ENCODE measurements around the gene GABRR1. TPM values are rescaled to one million over a fixed set of nuclear protein-coding genes. Genes with fewer than 3 reads are reported as not detected.
A peak's percentile ranks its signal among the peaks of the same experiment; 100 is the strongest.

The GABRR1 gene
- not detected in 2 replicates for total RNA-seq

DNA sequence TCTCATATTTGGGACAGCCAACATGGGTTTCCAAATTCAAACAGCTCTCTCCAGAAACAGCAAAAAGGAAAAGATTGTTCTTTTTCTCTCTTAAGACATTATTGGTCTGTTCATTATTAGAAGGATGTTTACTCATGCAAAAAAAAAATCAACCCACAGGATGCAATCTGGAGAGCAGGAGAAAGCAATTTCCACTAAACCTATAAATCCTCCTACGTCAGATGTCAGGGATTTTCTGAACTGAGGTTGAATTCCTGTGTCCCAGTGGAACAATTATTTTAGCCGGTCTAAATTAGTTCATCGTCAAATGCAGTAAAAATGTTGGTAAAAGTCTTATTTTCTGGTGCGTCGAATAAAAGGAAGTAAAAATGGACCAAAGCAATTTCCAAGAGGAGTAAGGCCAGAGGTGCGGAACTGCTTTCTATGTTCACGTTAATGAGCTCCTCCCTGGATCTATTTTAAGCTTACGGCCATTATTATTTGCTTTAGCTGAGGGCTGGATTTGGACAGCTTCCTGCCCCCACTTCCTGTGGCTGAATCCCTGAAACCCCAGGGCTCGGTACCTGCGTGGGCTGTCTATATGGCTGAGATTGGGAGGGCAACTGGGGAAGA, at the start of gene GABRR1:
GABRR1 (minus strand) TSS at position 60 of the 612 bp plus-strand sequence; CDS start at position 24, 36 bp downstream.
- no peak for TF ChIP-seq CTCF (IDR thresholded peaks at IDR 0.05; ENCODE audit: insufficient read depth, low read length, severe bottlenecking)
- H3K4me3 ChIP-seq (ENCODE audit: low read depth, low read length): no peak within 1 kb of the TSS
- H3K36me3 ChIP-seq (ENCODE audit: control insufficient read depth, insufficient read depth, low read length): no peaks in the 10 kb centered on the region
- no peak for DNase-seq (ENCODE audit: low read depth)
- H3K27me3 ChIP-seq (ENCODE audit: control insufficient read depth, insufficient read depth, low read length): peaks cover 2% of the 10 kb centered on the region
- no peak for FAIRE-seq

GRCh38 chr6:89264296-89264695, 47.1 kb upstream of the GABRR1 start:
- H3K27me3 ChIP-seq (ENCODE audit: control insufficient read depth, insufficient read depth, low read length): peaks cover 4% of the 10 kb centered on the region
- FAIRE-seq (no peak), DNase-seq (ENCODE audit: low read depth) (no peak)
- no peak overlapping the region for H3K4me3 ChIP-seq (ENCODE audit: low read depth, low read length)
- H3K36me3 ChIP-seq (ENCODE audit: control insufficient read depth, insufficient read depth, low read length): no peaks in the 10 kb centered on the region
- no peak for TF ChIP-seq CTCF (IDR thresholded peaks at IDR 0.05; ENCODE audit: insufficient read depth, low read length, severe bottlenecking)

DNA sequence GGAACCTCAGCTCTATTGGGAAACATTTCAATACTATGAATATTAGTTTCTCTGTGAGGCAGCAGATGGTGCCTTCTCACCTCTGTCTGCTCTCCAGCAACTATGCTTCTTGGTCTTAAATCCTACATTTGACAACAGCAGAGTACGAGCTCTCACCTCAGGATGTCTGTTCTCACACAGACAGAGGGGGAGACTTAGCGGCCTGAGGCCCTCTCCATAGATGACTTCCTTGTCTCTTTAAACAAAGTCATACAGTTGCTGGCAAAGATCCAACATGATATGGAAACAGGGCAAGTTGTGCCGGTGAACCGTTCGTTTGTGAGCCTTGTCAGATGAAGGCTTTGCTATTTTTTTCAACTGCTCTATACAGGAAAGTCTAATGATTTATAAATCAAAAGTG, 43.7 kb upstream of the GABRR1 start:
- no peak for TF ChIP-seq CTCF (IDR thresholded peaks at IDR 0.05; ENCODE audit: insufficient read depth, low read length, severe bottlenecking)
- no peaks in the 10 kb centered on the region for H3K36me3 ChIP-seq (ENCODE audit: control insufficient read depth, insufficient read depth, low read length)
- H3K27me3 ChIP-seq (ENCODE audit: control insufficient read depth, insufficient read depth, low read length): peaks cover 2% of the 10 kb centered on the region
- no peak for DNase-seq (ENCODE audit: low read depth)
- H3K4me3 ChIP-seq (ENCODE audit: low read depth, low read length): no peak overlapping the region
- peak; percentile 83 for FAIRE-seq

GRCh38 chr6:89260310-89260709, 43.2 kb upstream of the GABRR1 start:
- DNase-seq (ENCODE audit: low read depth) (no peak), FAIRE-seq (no peak)
- Histone ChIP-seq H3K36me3 (ENCODE audit: control insufficient read depth, insufficient read depth, low read length) (no peaks in the 10 kb centered on the region), H3K27me3 (ENCODE audit: control insufficient read depth, insufficient read depth, low read length) (no peaks in the 10 kb centered on the region), H3K4me3 (ENCODE audit: low read depth, low read length) (no peak overlapping the region)
- TF ChIP-seq CTCF (IDR thresholded peaks at IDR 0.05; ENCODE audit: insufficient read depth, low read length, severe bottlenecking): no peak

DNA sequence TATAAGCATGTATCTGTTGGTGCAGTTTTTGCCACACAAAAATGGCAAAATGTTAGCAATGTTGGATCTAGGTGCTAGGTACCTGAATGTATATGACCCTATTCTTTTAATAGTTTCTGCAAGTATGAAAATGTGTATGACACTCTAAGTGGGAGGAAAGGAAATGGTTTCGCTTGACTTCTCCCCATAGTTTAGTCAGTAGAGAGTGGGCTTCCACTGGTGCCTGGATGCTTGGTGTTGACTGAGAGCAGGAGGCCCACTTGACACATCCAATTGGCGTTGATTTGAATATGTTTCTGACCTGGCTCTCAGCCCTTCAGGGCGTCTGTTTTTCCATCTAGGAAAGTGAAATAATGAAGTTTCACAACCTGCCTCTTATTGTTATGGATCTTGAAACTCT, 41.8 kb upstream of the GABRR1 start:
- DNase-seq (ENCODE audit: low read depth) (no peak), FAIRE-seq (no peak)
- Histone ChIP-seq H3K27me3 (ENCODE audit: control insufficient read depth, insufficient read depth, low read length) (no peaks in the 10 kb centered on the region), H3K36me3 (ENCODE audit: control insufficient read depth, insufficient read depth, low read length) (no peaks in the 10 kb centered on the region), H3K4me3 (ENCODE audit: low read depth, low read length) (no peak overlapping the region)
- no peak for TF ChIP-seq CTCF (IDR thresholded peaks at IDR 0.05; ENCODE audit: insufficient read depth, low read length, severe bottlenecking)

- no peak for TF ChIP-seq CTCF (IDR thresholded peaks at IDR 0.05; ENCODE audit: insufficient read depth, low read length, severe bottlenecking)
- H3K27me3 ChIP-seq (ENCODE audit: control insufficient read depth, insufficient read depth, low read length): no peaks in the 10 kb centered on the region
- H3K36me3 ChIP-seq (ENCODE audit: control insufficient read depth, insufficient read depth, low read length): no peaks in the 10 kb centered on the region
- FAIRE-seq (no peak), DNase-seq (ENCODE audit: low read depth) (no peak)
- no peak overlapping the region for H3K4me3 ChIP-seq (ENCODE audit: low read depth, low read length)
Observed at GRCh38 chr6:89257781-89258180, 40.6 kb upstream of the GABRR1 start.

Data from bronchial epithelial cell (primary cell).